HG03558 (cell line): ENCODE measurements around the gene KLK2.
"Not testable (repeated sequence)": the region's sequence is repeated elsewhere in the genome, so short reads cannot be mapped to it uniquely, and the experiment has no call there.

Experiments
- ATAC-seq: cut with Tn5 transposase; IDR thresholded peaks from one replicate; pipeline ENCODE4 v1.9.1; 2021; ENCODE audit warnings: moderate number of reproducible peaks; ENCODE audit not compliant: unreplicated experiment; ENCODE audit errors: extremely low read depth

Gene KLK2

DNA sequence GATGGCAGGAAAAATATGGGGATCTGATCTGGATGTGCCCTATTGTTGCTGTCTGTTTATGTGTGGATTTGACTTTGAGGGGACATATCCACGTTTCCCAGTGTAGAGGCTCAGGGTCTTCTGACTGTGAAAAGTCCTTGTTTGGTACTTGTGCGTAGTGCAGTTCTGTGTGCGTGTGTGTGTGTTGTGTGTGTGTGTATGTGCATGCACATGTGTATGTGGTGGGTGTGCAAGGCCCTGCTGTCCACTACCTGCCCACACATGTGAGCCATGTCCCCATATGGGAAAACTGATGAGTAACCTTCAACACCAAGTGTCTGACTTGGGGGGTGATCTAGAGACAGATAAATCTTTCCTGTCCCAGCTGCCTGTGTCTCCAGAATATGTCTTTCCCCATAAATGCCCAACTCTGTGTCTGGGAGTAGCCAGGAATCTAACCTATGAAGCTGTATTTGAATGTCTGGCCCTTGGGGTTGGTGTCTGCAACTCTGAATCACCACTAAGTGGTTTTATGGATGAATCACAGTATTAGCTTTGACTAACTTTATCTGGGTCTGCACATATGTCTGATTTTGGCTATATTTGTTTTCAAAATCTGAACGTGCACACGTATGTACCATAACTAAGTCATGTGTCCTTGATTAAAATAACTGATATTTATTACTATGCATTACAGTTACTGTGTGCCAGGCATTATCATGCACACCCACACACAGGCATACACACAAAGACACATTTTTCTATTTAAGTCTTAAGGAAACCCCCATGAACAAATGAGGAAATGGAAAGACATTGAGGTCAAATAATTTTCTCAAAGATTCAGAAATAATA, 17.4 kb downstream of the KLK2 start:
- ATAC-seq: no peak

DNA sequence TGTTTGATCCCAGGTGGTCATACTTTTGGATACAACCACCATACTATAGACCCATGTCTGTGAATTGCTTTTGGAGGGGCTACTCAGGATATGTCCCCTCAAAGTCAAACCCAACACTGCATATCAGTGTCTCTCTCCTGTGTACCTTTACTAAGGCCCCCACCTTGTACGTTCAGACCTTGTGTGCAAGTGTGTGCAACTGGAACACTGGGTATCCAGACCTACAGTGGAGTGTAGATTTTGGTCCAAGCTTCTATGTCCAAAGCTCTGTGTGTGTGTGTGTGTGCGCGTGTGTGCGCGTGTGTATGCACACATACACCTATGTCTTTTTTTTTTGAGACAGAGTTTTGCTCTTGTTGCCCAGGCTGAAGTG, 18.0 kb downstream of the KLK2 start:
- ATAC-seq: no peak

DNA sequence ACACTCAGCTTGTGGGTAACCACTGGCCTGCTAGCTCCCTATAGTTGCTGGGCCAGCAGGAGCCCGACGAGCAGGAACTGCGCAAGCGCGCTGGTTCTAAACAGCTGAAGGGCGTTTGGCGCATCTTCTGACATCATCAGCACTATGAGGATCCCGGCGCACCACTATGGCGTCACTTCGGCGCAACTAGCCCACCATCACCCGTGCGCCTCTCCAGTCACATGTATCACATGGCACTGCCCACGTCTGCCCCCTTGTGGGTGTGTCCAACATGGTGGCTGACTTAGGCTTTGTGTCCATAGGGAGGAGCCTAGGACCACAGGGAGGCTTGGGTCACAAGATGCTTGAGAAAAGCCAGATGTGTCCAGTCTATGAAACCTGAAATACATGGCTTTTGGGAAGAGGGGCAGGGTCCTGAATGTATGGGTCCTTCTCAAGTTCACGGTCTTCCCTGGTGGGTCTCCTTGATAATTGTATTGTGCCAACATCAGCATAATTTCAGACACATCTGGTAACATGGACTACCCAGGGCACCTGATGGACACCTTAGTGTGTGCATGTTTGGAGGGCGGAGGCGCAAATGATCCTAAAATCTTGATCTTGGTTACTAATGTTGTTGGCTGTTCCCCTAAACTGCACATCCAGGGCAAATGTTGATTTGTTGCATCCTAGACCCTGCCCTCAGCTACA, 20.0 kb downstream of the KLK2 start:
- no peak for ATAC-seq

DNA sequence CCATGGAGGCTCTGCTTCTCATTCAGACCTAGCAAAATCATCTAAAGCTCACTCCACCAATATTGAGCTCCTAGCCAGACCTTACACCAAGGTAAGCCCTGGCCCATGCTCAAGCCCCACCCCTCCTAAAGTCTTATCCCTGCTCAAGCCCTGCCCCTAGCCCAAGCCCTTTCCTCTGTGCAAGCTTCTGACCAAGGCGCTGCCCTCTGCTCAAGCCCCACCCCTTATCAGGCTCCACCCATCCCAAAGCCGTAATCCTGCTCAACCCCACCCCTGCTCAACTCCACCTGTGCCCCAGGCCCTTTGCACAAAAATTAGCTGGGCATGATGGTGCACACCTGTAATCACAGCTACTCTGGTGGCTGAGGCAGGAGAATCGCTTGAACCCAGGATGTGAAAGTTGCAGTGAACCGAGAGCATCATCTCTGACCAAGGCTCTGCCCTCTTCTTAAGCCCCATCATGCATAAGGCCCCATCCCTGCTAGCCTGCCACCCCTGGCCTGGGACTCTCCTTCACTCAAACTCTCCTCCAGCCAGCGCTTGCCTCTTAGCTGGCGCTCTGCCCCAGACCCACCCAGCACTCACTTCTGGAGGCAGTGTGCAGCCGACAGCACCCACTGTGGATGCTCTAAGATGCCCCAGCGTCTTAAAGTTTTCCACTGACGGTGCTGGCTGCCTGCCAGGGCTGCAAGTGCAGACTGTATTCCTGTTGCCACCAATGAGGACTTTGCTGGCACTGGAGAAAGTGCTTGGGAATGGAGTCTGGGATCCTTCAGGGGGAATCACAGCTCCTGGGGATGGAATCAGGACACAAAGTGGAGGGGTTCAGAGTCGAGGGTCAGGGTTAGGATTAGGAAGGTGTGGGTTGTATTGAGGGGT, 21.5 kb downstream of the KLK2 start:
- ATAC-seq: no peak

DNA sequence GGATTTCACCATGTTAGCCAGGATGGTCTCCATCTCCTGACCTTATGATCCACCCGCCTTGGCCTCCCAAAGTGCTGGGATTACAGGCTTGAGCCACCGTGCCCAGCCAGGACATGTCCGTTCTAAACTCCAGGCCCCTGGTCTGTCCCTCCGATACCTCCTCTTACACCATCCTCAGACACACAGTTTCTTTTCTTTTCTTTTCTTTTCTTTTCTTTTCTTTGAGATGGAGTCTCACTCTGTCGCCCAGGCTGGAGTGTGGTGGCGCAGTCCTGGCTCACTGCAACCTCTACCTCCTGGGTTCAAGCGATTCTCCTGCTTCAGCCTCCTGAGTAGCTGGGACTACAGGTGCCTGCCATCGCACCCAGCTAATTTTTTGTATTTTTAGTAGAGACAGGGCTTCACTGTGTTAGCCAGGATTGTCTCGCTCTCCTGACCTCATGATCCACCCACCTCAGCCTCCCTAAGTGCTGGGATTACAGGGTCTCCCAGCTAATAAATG, 22.9 kb downstream of the KLK2 start:
- not testable (repeated sequence) for ATAC-seq

DNA sequence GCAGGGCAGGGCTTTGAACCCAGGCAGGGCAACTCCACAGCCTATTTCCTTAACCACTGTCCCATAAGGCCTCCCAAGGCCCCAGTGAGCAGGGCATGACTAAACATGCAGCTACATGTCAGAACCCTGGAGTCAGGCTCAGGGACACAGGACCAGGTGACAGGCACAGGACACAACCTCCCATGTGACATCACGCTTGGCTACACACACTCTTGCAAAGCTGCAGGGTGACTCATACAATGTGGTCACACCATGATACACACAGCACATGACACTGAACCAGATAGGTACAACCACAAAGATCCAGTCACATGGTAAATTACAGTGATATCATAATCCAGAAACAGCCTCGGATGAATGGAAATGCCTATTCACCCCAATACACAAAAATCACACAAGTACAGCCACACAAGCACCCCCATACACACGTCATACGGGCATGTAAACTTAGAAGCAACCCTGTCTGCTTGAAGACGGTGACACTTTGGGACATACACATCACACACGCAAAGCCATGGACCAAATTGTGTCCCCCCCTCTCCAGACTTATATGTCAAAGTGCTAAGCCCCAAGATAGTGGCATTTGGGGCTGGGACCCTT, 23.5 kb downstream of the KLK2 start:
- peak; percentile 57 for ATAC-seq

DNA sequence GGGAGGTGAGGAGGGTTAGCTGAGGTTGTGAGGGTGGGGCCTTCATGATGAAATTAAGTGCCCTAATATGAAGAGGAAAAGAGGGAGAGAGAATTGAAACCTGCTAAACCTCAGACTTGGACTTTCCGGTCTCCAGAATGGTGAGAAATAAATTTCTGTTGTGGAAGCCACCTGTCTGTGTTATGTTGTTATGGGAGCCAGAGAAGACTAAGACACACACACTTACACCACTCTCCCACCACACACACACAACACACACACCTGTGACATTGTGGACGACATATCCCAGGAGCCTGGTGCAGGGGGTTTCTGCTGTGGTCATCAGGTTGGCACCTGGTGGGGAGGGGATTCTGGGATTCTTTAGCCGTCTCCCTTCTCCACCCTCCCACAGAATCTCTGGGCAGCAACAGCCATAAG, 24.0 kb downstream of the KLK2 start:
- no peak for ATAC-seq

DNA sequence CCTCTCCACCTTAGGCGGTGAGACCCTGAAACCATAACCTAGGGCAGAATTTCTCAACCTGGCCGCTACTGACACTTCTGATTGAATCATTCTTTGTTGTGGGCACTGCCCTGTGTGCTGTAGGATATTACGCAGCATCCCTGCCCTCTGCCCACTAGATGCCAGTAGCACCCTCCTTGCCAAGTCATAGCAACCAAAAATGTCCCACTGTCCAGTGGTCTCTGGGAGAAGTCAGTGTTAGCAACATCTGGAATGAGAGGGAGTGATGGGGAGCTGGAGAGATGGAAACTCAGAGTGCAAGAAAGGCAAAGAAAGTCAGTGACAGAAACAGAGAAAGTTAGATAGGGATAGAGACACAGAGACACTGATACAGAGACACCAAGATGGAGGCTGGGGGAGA, 24.4 kb downstream of the KLK2 start:
- ATAC-seq: no peak

DNA sequence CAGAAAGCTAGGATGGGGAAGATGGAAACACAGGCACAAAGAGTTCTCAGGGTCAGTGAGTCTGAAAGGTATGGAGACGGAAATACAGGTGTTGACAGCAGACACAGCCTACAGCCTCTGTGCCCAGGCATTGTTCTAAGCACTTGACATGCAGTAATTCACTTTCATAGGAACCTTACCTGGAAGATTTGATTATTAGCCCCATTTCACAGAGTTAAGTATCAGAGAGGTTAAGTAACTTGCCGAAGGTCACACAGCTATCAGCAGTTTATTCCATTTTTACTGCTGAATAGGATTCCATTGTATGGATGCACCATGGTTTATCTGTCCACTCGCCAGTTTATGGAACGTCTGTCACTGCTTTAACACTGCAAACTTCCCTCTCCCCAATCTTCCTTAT, 24.8 kb downstream of the KLK2 start:
- ATAC-seq: no peak

DNA sequence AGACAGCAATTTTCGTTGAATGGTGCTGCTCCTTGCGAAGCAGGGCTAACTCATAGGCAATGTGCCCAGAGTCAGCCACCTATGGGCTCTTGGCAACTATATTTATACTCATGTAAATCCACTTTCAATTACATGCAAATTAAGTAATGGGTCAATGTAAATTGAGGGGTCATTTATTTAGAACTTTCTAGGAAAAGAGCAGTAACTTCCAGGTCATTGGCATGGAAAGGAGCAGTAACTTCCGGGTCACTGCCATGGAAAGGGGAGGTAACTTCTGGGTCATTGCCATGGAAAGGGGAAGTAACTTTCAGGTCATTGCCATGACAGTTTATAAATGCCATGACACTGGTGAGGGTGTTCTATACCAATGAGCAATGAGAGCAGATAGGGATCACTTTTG, 26.3 kb downstream of the KLK2 start:
- ATAC-seq: no peak

DNA sequence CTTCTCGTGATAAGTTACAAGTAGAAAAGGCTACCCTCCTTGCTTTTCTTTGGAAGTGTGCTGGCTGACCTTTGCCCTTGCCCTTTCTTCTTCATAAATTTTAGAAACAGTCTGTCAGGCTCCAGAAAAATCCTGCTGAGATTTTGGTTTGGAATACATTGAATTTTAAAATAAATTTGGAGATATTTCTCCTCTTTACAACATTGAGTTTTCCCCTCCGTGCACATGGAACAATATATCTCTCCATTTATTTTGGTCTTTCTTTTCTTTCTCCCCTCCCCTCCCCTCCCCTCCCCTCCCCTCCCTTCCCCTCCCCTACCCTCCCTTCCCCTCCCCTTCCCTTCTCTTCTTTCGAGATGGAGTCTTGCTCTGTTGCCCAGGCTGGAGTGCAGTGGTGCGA, 29.4 kb downstream of the KLK2 start:
- no peak for ATAC-seq

DNA sequence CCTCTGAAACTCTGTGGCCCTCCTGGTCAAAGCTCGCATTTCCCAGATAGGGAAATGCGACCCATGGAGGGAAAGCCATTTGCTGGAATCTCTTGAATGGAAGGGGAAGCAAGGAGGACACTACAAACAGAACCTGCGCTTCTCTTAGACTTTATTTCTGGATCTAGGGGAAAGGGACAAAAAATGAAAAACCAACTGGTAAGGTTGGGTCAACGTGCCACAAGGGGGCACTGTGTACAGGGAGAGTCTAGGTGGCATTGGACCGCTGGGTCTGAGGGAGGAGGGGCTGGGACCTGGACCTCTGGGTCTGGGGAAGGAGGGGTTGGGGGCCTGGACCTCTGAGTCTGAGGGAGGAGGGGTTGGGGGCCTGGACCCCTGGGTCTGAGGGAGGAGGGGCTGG, 33.0 kb downstream of the KLK2 start:
- ATAC-seq: no peak

DNA sequence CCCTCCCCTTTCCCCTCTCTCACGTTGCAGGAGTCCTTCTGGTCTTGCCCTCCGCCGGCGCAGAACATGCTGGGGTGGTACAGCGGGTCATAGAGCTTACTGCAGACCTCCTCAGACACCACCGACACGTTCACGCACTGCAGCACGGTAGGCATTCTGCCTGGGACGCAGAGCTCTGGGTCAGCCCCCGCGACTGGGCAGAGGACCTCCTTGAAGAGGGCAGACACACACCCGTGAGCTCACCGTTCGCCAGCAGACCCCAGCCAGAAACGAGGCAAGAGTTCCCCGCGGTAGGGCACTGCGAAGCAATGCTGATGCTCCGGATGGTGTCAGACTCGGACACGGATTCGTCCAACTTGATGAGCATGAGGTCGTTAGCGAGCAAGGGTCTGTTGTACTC, 35.1 kb downstream of the KLK2 start:
- no peak for ATAC-seq

DNA sequence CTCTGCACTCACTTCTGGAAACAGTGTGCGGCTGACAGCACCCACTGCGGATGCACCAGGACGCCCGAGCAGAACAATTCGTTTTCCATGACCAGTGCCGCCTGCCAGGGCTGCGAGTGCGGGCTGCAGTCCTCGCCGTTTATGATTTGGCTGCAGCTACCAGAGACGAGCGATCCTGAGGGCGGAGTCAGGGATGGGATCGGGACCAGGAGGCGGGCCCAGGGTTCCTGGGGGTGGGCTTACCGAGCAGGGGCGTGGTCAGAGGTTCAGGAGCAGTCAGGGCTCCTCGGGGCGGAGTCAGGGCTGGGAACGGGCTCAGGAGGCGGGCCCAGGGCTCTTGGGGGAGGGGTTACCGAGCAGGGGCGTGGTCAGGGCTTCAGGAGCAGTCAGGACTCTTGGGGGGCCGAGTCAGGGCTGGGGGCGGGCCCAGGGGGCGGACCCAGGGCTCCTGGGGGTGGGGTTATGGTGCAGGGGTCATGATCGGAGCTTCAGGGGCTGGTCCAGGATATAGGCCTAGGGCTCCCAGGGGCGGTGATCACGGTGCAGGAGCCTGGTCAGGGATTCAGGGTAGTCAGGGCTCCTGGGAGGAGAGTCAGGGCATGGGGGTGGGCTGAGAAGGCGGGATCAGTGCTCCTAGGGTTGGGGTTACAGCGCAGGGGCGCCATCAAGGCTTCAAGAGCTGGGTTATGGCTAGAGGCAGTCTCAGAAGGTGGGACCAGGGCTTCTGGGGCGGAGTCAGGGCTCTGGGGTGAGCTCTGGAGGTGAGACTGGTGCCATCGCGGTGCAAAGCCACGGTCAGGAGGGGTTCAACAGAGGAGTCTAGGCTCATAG, 36.2 kb downstream of the KLK2 start:
- no peak for ATAC-seq

DNA sequence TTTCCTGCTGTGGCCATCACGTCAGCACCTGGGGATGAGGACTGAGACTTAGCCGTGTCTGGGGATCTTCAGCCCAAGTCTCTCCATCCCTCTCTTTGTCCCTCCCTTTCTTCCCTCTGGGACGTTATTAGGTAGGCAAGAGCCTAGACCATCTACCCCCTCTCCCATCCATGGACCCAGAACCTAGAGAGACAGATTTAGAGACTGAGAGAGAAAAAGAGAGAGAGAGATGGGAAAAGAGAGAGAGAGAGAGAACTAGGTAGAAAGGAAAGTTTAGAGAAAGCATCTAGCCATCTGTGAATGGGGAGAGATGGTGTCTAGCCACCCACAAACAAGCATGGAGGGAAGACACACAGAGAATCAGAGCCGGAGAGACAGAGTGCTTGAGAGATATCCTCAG, 37.5 kb downstream of the KLK2 start:
- no peak for ATAC-seq

DNA sequence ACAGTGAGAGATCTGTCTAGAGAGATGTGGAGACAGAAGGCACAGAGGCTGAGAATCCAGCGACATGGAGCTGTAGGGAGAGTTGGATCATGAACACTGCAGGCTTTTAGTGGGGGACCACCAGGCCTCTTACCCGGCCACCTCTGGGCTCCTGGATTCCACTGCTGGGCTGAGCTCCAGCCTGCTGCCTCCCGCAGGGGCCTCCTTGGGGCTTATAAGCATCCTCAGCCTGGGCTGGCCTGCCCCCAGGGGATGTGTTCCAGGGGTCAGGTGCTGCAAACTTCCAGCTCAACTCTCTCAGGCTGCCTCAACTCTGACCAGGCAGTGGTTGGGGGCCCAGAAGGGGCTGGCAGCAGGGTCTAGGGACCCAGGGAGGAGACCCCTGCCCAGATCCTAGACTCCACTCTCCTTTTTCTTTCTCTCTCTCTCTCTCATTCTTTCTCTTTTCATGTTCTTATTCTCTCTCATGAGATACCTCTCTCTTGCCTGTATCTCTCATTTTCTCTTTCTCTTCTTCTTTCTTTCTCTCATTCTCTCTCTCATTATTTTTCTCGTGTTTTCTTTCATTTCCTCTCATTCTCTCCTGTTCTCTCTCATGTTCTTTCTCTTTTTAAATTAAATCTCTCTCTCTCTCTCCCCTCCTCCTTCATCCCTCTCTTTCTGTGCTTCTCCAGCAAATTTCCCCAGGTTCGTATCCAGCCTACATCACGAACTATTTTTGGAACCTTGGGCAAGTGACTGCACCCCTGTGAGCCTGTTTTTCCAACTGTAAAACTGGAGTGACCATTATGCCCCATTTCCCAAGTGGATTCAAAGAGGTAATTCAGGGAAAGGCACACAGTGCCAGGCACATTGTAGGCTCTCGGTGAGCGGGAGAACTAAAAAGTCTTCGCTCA, 38.2 kb downstream of the KLK2 start, which contains the start of gene KLK4:
KLK4 (minus strand) TSS at position 190 of the 896 bp plus-strand sequence. CDS start 657 bp downstream, outside the sequence.
- no peak for ATAC-seq

DNA sequence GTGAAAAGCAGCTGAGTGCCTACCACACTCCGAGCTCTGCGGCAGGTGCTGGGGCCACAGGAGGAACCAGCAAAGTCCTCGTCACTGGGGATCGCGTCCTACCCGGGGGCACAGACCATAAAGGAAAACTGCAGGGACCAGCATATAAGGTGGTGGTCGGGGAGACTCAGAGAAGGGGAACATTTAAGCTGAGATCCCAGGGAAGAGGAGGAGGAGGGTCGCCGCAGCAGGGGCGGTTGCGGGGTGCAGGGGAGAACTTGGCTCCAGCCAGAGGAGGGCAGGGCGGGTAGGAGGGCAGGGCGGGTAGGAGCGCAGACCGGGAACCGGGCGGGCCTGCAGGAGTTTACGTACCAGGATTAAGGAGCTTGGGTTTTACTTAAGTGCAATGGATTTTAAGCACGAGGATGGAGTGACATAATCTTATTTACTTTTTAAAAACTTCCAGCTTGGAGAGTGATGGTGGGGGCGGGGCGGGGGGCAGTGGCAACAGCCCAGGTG, 38.9 kb downstream of the KLK2 start:
- ATAC-seq: no peak
